Upper lobe of right lung (tissue), 1 donor: ENCODE results near the gene SRPK2. TPM values are rescaled to one million over a fixed set of nuclear protein-coding genes. Genes with fewer than 3 reads are reported as not detected.
A peak's percentile ranks its signal among the peaks of the same experiment; 100 is the strongest.

Source experiments
- ATAC-seq: fragments of 200-7000 bp; cut with Tn5 transposase; one replicate; pipeline ENCODE4 v1.9.1; 2020; ENCODE audit warnings: mild to moderate bottlenecking, moderate library complexity
- DNase-seq: peaks from one replicate; pipeline ENCODE4 v3.0.0-alpha.2; 2020
- H3K27ac ChIP-seq: fragments of 200-600 bp; one replicate; pipeline ENCODE4 v1.8.0; 2022
- H3K27me3 ChIP-seq: fragments of 200-600 bp; one replicate; pipeline ENCODE4 v1.8.0; 2022; ENCODE audit warnings: mild to moderate bottlenecking
- H3K36me3 ChIP-seq: fragments of 200-600 bp; one replicate; pipeline ENCODE4 v1.8.0; 2022
- H3K4me1 ChIP-seq: fragments of 200-600 bp; one replicate; pipeline ENCODE4 v1.8.0; 2022
- H3K4me3 ChIP-seq: fragments of 200-600 bp; one replicate; pipeline ENCODE4 v1.8.0; 2022; ENCODE audit warnings: mild to moderate bottlenecking
- H3K9me3 ChIP-seq: fragments of 200-600 bp; one replicate; pipeline ENCODE4 v1.8.0; 2022
- CTCF ChIP-seq: fragments of 200-600 bp; IDR thresholded peaks from one replicate; pipeline ENCODE4 v1.8.0; 2022; ENCODE audit warnings: antibody characterized with exemption
- intact Hi-C: fragments of 100-400 bp; cut with DNase I; formaldehyde crosslinking; loops from one replicate; pipeline ENCODE4 v1.11.0; 2022
- total RNA-seq: library from RNA; stranded (reverse); fragmentation: NEBNext Ultra II Directional; extraction: Animal tissue kit (Norgen Biotek cat#: 25700); gene quantifications from one replicate; pipeline ENCODE4 v1.2.1, GENCODE V29; 2021
- donor health status: DM: no; HTN: yes; CAD: no; lungs with severe emphysema.

SRPK2 gene
- total RNA-seq, 1 donor from 2014 or later: 48.5 TPM

GRCh38 chr7:105118612-105119600, 269.8 kb downstream of the SRPK2 start:
- ATAC-seq (no peak), DNase-seq (no peak)
- Histone ChIP-seq H3K4me1 (no peaks in the 10 kb centered on the region), H3K27me3 (no peaks in the 10 kb centered on the region), H3K27ac (no peak overlapping the region), H3K4me3 (no peak overlapping the region), H3K36me3 (peaks cover 38% of the 10 kb centered on the region), H3K9me3 (no peaks in the 10 kb centered on the region)
- intact Hi-C loops: no loop called here
- TF ChIP-seq CTCF: no peak

- intact Hi-C loops: no loop called here
Observed at GRCh38 chr7:105112440-105113418, 276.0 kb downstream of the SRPK2 start.

GRCh38 chr7:105107458-105107857, 281.3 kb downstream of the SRPK2 start:
- intact Hi-C loops: no loop called here

More at GRCh38 chr7:105112440-105113418, 276.0 kb downstream of the SRPK2 start:
- peak; percentile 91 for ATAC-seq
- Histone ChIP-seq H3K4me1 (peaks cover 12% of the 10 kb centered on the region), H3K27ac (no peak overlapping the region), H3K4me3 (no peak overlapping the region), H3K27me3 (no peaks in the 10 kb centered on the region), H3K36me3 (peaks cover 94% of the 10 kb centered on the region), H3K9me3 (no peaks in the 10 kb centered on the region)
- DNase-seq: peak; percentile 74
- no peak for TF ChIP-seq CTCF

GRCh38 chr7:105106473-105106872, 282.2 kb downstream of the SRPK2 start:
- no peak for ATAC-seq
- Histone ChIP-seq H3K27ac (no peak overlapping the region), H3K4me1 (peaks cover 8% of the 10 kb centered on the region), H3K9me3 (no peaks in the 10 kb centered on the region), H3K36me3 (peaks cover 96% of the 10 kb centered on the region), H3K27me3 (no peaks in the 10 kb centered on the region), H3K4me3 (no peak overlapping the region)
- intact Hi-C loops: no loop called here
- no peak for DNase-seq
- TF ChIP-seq CTCF: no peak

More at GRCh38 chr7:105107458-105107857, 281.3 kb downstream of the SRPK2 start:
- Histone ChIP-seq H3K4me3 (no peak overlapping the region), H3K4me1 (peaks cover 8% of the 10 kb centered on the region), H3K27ac (no peak overlapping the region), H3K9me3 (no peaks in the 10 kb centered on the region), H3K27me3 (no peaks in the 10 kb centered on the region), H3K36me3 (peaks cover 96% of the 10 kb centered on the region)
- no peak for DNase-seq
- no peak for ATAC-seq
- TF ChIP-seq CTCF: no peak

- Histone ChIP-seq H3K4me3 (no peak overlapping the region), H3K4me1 (peaks cover 6% of the 10 kb centered on the region), H3K27ac (no peak overlapping the region), H3K27me3 (no peaks in the 10 kb centered on the region), H3K36me3 (peaks cover 96% of the 10 kb centered on the region), H3K9me3 (no peaks in the 10 kb centered on the region)
- ATAC-seq (no peak), DNase-seq (no peak)
- intact Hi-C loops: no loop called here
- no peak for TF ChIP-seq CTCF
Observed at GRCh38 chr7:105105579-105105978, 283.1 kb downstream of the SRPK2 start.
